Measurements from ENCODE around the gene CPM. TPM values are rescaled to one million over a fixed set of nuclear protein-coding genes. Genes with fewer than 3 reads are reported as not detected.

The CPM gene
- total and polyA plus RNA-seq, 9 donors = 2.0 to 11.3 (median 3.5) TPM

DNA sequence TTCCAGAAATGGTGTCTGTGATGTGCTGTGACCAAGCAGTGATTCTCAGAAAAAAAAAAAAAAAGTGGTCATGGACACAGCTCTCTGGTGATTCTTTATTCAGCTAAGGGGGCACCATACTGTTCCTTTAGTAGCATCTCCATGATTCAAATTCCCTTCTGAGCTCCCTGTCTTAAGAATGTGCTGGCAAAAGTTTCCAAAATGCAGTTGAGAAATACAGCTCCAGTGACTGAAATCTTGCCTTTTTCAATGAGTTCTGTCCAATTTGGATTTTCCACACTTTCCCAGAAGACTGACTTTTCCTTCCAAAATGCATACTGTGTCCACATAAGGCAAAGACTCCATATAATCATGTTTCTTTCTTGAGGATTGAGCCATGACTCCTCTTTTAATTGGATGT, 24.3 kb upstream of the CPM start:
- Histone ChIP-seq H3K27ac (ENCODE audit: low read length) (no peak overlapping the region), H3K4me3 (ENCODE audit: low read length) (no peak overlapping the region), H3K9me3 (replicated peaks; ENCODE audit: control insufficient read depth, low read depth, low read length) (no peaks in the 10 kb centered on the region), H3K27me3 (ENCODE audit: control insufficient read depth, insufficient read depth, low read length) (no peaks in the 10 kb centered on the region), H3K4me1 (ENCODE audit: control insufficient read depth, insufficient read depth, low read length) (no peaks in the 10 kb centered on the region), H3K36me3 (ENCODE audit: control insufficient read depth, insufficient read depth, low read length) (no peaks in the 10 kb centered on the region)
- DNase-seq = peak; percentile 39

DNA sequence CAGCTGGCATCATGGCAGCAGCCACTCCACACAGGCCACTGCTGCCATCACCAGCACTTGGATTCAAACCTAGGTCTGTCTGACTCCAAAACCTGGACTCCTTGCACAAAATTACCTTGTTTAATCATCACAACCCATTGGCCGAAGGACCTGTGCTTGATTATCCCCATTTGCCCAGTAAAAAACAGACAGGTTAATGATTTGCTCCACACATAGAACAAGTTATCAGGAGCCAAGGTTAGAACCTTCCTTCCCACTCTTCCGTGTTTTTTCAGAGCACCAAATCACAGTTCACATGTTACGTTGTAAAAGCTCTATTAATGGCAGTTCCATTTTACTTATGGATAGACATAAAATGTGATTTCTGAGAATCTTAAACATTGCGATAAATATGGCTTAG, 23.5 kb upstream of the CPM start:
- H3K27ac ChIP-seq (ENCODE audit: low read length) = no peak overlapping the region
- H3K4me1 ChIP-seq (ENCODE audit: control insufficient read depth, insufficient read depth, low read length) = peaks cover 1% of the 10 kb centered on the region
- 83% methylated on average over 1 of the region's 4 CpGs for WGBS (ENCODE audit: insufficient coverage)
- H3K9me3 ChIP-seq (replicated peaks; ENCODE audit: control insufficient read depth, low read depth, low read length) = no peaks in the 10 kb centered on the region
- H3K4me3 ChIP-seq (ENCODE audit: low read length) = no peak overlapping the region
- H3K36me3 ChIP-seq (ENCODE audit: control insufficient read depth, insufficient read depth, low read length) = no peaks in the 10 kb centered on the region
- DNase-seq = no peak
- H3K27me3 ChIP-seq (ENCODE audit: control insufficient read depth, insufficient read depth, low read length) = no peaks in the 10 kb centered on the region

DNA sequence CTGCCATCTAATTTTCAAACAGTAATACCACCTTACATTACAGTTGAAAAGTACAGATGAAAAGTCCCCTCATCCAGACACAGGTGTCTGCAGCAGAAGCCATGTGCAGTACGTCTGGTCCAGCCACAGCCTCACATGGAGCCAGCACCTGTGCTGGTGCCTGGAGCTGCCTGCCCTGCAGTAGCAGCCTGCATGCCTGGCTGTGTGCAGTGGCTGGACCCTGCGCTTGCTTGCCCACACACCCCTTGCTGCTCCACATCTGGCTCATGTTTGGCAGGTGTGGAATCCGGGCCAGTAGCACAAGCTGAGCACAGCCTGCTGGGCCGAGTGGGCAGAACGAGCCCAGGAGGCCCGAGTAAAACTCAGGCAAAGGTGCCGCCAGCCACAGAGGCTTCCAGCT, 21.8 kb upstream of the CPM start:
- no peak for DNase-seq
- WGBS (ENCODE audit: insufficient coverage) = 72% methylated on average over 6 of the region's 7 CpGs
- no peaks in the 10 kb centered on the region for H3K9me3 ChIP-seq (replicated peaks; ENCODE audit: control insufficient read depth, low read depth, low read length)
- no peaks in the 10 kb centered on the region for H3K27me3 ChIP-seq (ENCODE audit: control insufficient read depth, insufficient read depth, low read length)
- no peak overlapping the region for H3K4me3 ChIP-seq (ENCODE audit: low read length)
- peaks cover 4% of the 10 kb centered on the region for H3K4me1 ChIP-seq (ENCODE audit: control insufficient read depth, insufficient read depth, low read length)
- H3K36me3 ChIP-seq (ENCODE audit: control insufficient read depth, insufficient read depth, low read length) = no peaks in the 10 kb centered on the region
- H3K27ac ChIP-seq (ENCODE audit: low read length) = no peak overlapping the region

DNA sequence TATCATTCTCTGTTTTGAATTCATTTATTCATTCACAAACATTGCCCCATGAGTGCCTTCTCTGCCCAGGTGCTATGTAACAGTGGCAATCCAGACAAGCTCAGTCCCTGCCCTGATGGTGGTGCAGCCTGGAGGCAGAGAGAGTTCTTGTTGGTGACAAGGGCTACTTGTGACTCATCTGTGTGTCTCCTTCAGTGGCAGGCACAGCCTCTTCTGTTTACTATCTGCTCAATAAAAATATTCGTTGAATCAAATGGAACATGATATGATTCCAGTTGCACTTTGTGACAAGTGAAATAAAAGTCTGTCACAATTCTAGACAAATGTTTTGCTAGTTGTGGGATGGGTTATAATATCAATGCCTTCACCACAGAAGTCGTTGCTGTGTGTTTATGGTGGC, 20.6 kb upstream of the CPM start:
- no peak for DNase-seq
- Histone ChIP-seq H3K9me3 (replicated peaks; ENCODE audit: control insufficient read depth, low read depth, low read length) (no peaks in the 10 kb centered on the region), H3K36me3 (ENCODE audit: control insufficient read depth, insufficient read depth, low read length) (no peaks in the 10 kb centered on the region), H3K27ac (ENCODE audit: low read length) (no peak overlapping the region), H3K4me3 (ENCODE audit: low read length) (no peak overlapping the region), H3K4me1 (ENCODE audit: control insufficient read depth, insufficient read depth, low read length) (peaks cover 4% of the 10 kb centered on the region), H3K27me3 (ENCODE audit: control insufficient read depth, insufficient read depth, low read length) (no peaks in the 10 kb centered on the region)
- WGBS (ENCODE audit: insufficient coverage) = no CpG with 5 or more reads among the region's 2 CpGs

DNA sequence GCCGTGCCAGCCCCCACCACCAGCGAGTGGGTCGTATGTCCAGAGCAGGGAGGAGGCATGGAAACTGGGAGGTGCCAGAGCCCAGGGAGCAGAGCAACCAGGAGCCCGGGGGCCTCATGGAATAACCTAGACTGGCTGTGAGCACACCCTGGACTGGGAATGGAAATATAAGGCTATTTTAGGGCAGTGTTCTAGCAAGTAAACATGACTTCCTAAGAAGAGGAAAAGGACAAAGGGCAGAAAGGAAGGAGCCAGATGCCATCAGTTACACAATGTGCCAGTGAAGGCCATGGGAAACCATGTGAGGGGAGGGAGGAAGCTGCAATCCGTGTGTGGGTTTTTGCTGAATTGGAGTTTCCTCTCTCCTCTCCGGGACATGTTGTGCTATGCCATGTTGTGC, 18.7 kb upstream of the CPM start:
- no peaks in the 10 kb centered on the region for H3K27me3 ChIP-seq (ENCODE audit: control insufficient read depth, insufficient read depth, low read length)
- H3K27ac ChIP-seq (ENCODE audit: low read length) = no peak overlapping the region
- H3K4me1 ChIP-seq (ENCODE audit: control insufficient read depth, insufficient read depth, low read length) = peaks cover 4% of the 10 kb centered on the region
- WGBS (ENCODE audit: insufficient coverage) = 72% methylated on average over 6 of the region's 6 CpGs
- H3K9me3 ChIP-seq (replicated peaks; ENCODE audit: control insufficient read depth, low read depth, low read length) = no peaks in the 10 kb centered on the region
- DNase-seq = peak; percentile 57
- H3K36me3 ChIP-seq (ENCODE audit: control insufficient read depth, insufficient read depth, low read length) = no peaks in the 10 kb centered on the region
- H3K4me3 ChIP-seq (ENCODE audit: low read length) = no peak overlapping the region

DNA sequence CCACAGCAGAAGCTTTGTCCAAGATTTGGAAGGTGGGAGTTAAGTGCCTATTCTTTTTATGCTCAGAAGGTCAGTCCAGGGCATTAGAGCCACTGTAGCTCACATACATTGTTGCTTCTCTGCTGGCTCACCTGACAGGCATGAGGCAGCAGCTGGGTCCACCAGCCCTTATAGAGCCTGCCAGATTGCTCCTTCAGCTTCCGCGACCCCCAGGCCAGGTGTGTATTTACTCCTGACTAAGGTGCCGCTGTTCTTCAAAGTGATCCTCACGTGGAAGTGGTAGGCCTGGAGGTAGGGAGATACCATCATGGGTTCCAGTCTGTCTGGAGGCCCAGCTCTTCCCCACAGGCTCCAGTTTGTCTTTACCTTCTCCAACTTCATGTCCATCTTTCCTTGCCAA, 17.5 kb upstream of the CPM start:
- Histone ChIP-seq H3K36me3 (ENCODE audit: control insufficient read depth, insufficient read depth, low read length) (no peaks in the 10 kb centered on the region), H3K27ac (ENCODE audit: low read length) (no peak overlapping the region), H3K4me1 (ENCODE audit: control insufficient read depth, insufficient read depth, low read length) (peaks cover 4% of the 10 kb centered on the region), H3K27me3 (ENCODE audit: control insufficient read depth, insufficient read depth, low read length) (no peaks in the 10 kb centered on the region), H3K9me3 (replicated peaks; ENCODE audit: control insufficient read depth, low read depth, low read length) (no peaks in the 10 kb centered on the region), H3K4me3 (ENCODE audit: low read length) (no peak overlapping the region)
- DNase-seq = no peak
- 86% methylated on average over 2 of the region's 4 CpGs for WGBS (ENCODE audit: insufficient coverage)

DNA sequence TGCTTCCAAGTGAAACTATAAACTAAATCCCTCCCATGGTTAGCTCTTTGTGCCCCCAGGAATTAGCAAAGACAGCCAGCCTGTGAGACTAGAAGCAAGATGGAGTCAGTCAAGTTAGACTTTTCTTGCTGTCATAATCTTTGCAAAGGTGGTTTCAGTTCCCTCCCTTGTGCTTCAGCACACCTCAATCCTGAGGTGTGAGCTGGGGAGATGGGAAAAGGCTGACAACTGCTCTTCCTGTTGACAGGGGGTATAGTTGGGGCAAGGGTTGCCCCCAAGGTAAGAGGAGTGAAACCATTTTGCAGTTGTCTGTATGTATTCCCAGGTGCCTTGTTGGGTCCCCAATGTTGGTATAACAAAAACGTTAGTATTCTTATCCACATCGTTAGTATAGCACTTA, 12.3 kb upstream of the CPM start:
- Histone ChIP-seq H3K4me3 (ENCODE audit: low read length) (no peak overlapping the region), H3K9me3 (replicated peaks; ENCODE audit: control insufficient read depth, low read depth, low read length) (no peaks in the 10 kb centered on the region), H3K4me1 (ENCODE audit: control insufficient read depth, insufficient read depth, low read length) (no peaks in the 10 kb centered on the region), H3K27ac (ENCODE audit: low read length) (no peak overlapping the region), H3K36me3 (ENCODE audit: control insufficient read depth, insufficient read depth, low read length) (no peaks in the 10 kb centered on the region), H3K27me3 (ENCODE audit: control insufficient read depth, insufficient read depth, low read length) (no peaks in the 10 kb centered on the region)
- DNase-seq = no peak
- WGBS (ENCODE audit: insufficient coverage) = no CpG with 5 or more reads among the region's 2 CpGs

DNA sequence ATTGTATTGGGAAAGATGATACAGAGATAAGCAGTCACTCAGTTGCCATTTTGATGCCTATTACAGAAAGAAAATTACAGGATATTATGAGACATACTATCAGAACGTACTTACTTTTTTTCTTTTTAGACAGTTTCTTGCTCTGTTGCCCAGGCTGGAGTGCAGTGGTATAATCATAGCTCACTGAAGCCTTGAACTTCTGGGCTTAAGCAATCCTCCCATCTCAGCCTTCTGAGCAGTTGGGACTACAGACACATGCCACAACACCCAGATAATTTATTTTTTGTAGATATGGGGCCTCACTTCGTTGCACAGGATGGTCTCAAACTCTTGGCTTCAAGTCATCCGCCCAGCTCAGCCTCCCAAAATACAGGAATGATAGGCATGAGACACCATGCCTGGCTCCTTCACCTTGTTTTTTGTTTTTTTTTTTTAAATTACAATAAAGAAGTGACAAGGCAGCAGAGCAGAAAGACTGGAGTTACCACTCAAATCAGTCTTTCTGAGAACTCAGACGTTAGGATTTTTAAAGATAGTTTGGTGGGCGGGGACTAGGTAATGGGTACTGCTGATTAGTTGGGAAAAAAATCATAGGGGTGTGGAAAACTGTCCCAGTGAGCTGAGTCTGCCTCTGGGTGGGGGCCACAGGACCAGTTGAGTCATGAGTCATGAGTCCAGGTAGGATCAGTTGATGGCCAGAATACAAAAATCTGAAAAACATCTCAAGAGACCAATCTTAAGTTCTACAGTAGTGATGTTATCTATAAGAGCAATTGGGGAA, 11.5 kb upstream of the CPM start:
- Histone ChIP-seq H3K27me3 (ENCODE audit: control insufficient read depth, insufficient read depth, low read length) (no peaks in the 10 kb centered on the region), H3K4me1 (ENCODE audit: control insufficient read depth, insufficient read depth, low read length) (no peaks in the 10 kb centered on the region), H3K9me3 (replicated peaks; ENCODE audit: control insufficient read depth, low read depth, low read length) (no peaks in the 10 kb centered on the region), H3K36me3 (ENCODE audit: control insufficient read depth, insufficient read depth, low read length) (no peaks in the 10 kb centered on the region), H3K27ac (ENCODE audit: low read length) (no peak overlapping the region), H3K4me3 (ENCODE audit: low read length) (no peak overlapping the region)
- 100% methylated on average over 1 of the region's 5 CpGs for WGBS (ENCODE audit: insufficient coverage)
- no peak for DNase-seq

DNA sequence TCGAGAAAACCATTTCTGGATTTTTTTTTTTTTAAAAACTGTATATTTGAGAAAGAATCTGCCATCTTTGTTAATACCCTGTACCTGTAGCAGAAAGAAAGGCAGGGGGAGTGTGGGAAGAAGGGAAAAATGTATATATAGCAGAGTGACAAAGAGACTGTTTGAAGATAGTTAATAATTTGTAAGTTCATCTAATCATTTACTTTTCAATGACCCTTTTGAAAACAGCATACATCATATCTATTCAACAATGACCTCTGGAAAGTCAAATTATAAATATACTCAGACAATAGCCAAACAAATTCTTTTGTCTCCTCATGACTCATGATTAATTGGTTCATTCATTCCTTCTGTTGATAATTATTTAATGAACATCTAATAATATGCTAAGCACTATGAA, 10.9 kb upstream of the CPM start:
- DNase-seq = no peak
- Histone ChIP-seq H3K27ac (ENCODE audit: low read length) (no peak overlapping the region), H3K4me3 (ENCODE audit: low read length) (no peak overlapping the region), H3K27me3 (ENCODE audit: control insufficient read depth, insufficient read depth, low read length) (no peaks in the 10 kb centered on the region), H3K36me3 (ENCODE audit: control insufficient read depth, insufficient read depth, low read length) (no peaks in the 10 kb centered on the region), H3K9me3 (replicated peaks; ENCODE audit: control insufficient read depth, low read depth, low read length) (no peaks in the 10 kb centered on the region), H3K4me1 (ENCODE audit: control insufficient read depth, insufficient read depth, low read length) (no peaks in the 10 kb centered on the region)
- no CpG with 5 or more reads among the region's 1 CpG for WGBS (ENCODE audit: insufficient coverage)

DNA sequence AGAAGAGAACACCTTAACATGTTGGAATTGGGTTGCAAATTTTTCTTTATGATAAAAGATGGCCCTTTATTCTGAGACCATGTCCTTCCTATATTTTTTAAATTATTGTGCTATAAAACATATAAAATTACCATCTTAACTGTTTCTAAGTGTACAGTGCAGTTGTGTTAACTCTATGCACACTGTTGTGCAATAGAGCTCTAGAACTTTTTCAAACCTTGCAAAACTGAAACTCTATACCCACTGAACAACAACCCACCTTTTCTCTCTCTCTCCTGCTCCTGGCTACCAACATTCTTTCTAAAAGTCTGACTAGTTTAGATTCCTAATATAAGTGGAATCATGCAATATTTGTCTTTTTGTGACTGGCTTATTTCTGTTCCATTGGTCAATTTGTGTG, 7.8 kb upstream of the CPM start:
- no peaks in the 10 kb centered on the region for H3K27me3 ChIP-seq (ENCODE audit: control insufficient read depth, insufficient read depth, low read length)
- DNase-seq = no peak
- H3K4me1 ChIP-seq (ENCODE audit: control insufficient read depth, insufficient read depth, low read length) = no peaks in the 10 kb centered on the region
- H3K9me3 ChIP-seq (replicated peaks; ENCODE audit: control insufficient read depth, low read depth, low read length) = no peaks in the 10 kb centered on the region
- H3K36me3 ChIP-seq (ENCODE audit: control insufficient read depth, insufficient read depth, low read length) = no peaks in the 10 kb centered on the region
- no peak overlapping the region for H3K27ac ChIP-seq (ENCODE audit: low read length)
- no peak overlapping the region for H3K4me3 ChIP-seq (ENCODE audit: low read length)

DNA sequence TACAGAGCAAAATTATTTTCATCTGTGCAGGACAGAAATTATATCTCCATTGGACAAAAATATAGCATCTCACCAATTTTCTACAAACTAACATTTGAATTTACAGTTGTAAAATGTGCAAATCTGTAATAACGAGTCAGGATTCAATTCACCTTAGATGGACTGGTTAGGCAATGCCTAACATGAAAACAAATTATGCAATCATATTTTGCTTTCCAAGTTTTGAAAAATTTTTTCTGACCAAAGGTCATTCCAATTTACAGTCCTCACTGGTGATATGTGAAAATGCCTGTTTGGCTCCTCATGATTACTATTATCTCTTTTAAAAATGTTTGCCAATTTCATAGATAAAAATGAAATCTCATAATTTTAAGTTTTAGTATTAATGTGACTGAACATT, 6.5 kb upstream of the CPM start:
- no peaks in the 10 kb centered on the region for H3K36me3 ChIP-seq (ENCODE audit: control insufficient read depth, insufficient read depth, low read length)
- DNase-seq = no peak
- H3K27me3 ChIP-seq (ENCODE audit: control insufficient read depth, insufficient read depth, low read length) = no peaks in the 10 kb centered on the region
- H3K4me3 ChIP-seq (ENCODE audit: low read length) = no peak overlapping the region
- no peak overlapping the region for H3K27ac ChIP-seq (ENCODE audit: low read length)
- H3K4me1 ChIP-seq (ENCODE audit: control insufficient read depth, insufficient read depth, low read length) = no peaks in the 10 kb centered on the region
- no CpG with 5 or more reads among the region's 1 CpG for WGBS (ENCODE audit: insufficient coverage)
- H3K9me3 ChIP-seq (replicated peaks; ENCODE audit: control insufficient read depth, low read depth, low read length) = no peaks in the 10 kb centered on the region

All from muscle of leg (tissue), 11 donors.